ENCODE data around the gene B3GALT4. TPM values are rescaled to one million over a fixed set of nuclear protein-coding genes. Genes with fewer than 3 reads are reported as not detected.

The B3GALT4 gene
- total RNA-seq, 2 experiments from 2014 or later = 11.1 to 12.7 TPM

GRCh38 chr6:33313105-33313708 is 36.3 kb downstream of the B3GALT4 start:
- Mint-ChIP-seq H3K4me3 (peak overlapping the region; percentile 97), H3K4me1 (ENCODE audit: low read depth) (peaks cover 69% of the 10 kb centered on the region), H3K27me3 (no peaks in the 10 kb centered on the region), H3K27ac (peak overlapping the region; percentile 94), H3K36me3 (ENCODE audit: low read depth) (peaks cover 65% of the 10 kb centered on the region), H3K9me3 (no peaks in the 10 kb centered on the region)
- intact Hi-C loops (cut with DNase I, micrococcal nuclease) = loop anchor here (1.0 to 5.0 kb wide), 5 partner anchors 14 to 104 kb away; partner anchors contain the start of genes B3GALT4 (in 1 of the 2), CUTA (in 1 of the 2), RPS18 (in 1 of the 2) and VPS52 (in 1 of the 2)
- Histone ChIP-seq H3K36me3 (ENCODE audit: insufficient read depth, low read length) (peaks cover 44% of the 10 kb centered on the region), H3K27ac (ENCODE audit: low read depth in 1 of 2, low read length in 2 of 2) (peak overlapping the region; percentile 98 to 99), H3K27me3 (ENCODE audit: control insufficient read depth in 1 of 2, insufficient read depth in 2 of 2, low read length in 2 of 2) (no peaks in the 10 kb centered on the region), H3K4me1 (ENCODE audit: insufficient read depth, low read length) (peaks cover 74% of the 10 kb centered on the region), H3K4me3 (ENCODE audit: low read length) (peak overlapping the region; percentile 79), H3K9me3 (ENCODE audit: control insufficient read depth in 1 of 2, insufficient read depth in 1 of 2, low read length in 2 of 2) (no peaks in the 10 kb centered on the region)
- no peak for ATAC-seq (ENCODE audit: poor library complexity)
- TF ChIP-seq, protein P1, sequence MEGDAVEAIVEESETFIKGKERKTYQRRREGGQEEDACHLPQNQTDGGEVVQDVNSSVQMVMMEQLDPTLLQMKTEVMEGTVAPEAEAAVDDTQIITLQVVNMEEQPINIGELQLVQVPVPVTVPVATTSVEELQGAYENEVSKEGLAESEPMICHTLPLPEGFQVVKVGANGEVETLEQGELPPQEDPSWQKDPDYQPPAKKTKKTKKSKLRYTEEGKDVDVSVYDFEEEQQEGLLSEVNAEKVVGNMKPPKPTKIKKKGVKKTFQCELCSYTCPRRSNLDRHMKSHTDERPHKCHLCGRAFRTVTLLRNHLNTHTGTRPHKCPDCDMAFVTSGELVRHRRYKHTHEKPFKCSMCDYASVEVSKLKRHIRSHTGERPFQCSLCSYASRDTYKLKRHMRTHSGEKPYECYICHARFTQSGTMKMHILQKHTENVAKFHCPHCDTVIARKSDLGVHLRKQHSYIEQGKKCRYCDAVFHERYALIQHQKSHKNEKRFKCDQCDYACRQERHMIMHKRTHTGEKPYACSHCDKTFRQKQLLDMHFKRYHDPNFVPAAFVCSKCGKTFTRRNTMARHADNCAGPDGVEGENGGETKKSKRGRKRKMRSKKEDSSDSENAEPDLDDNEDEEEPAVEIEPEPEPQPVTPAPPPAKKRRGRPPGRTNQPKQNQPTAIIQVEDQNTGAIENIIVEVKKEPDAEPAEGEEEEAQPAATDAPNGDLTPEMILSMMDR (IDR thresholded peaks at IDR 0.05) = no peak
- ChIA-PET CTCF (interaction anchor here (0.8 to 3.0 kb wide), 7 partner anchors 14 to 78 kb away, joined by 3 to 32 read pairs (median 3); partner anchors contain the start of genes KIFC1 and RGL2), POLR2A (interaction anchor here (0.6 to 4.9 kb wide), 11 partner anchors 9 to 342 kb away, joined by 3 to 84 read pairs (median 6); partner anchors contain the start of genes B3GALT4, PFDN6, RGL2 and RPS18)
- DNase-seq = peak in 9 of 14 experiments; percentile 21 to 73 (median 51)

DNA sequence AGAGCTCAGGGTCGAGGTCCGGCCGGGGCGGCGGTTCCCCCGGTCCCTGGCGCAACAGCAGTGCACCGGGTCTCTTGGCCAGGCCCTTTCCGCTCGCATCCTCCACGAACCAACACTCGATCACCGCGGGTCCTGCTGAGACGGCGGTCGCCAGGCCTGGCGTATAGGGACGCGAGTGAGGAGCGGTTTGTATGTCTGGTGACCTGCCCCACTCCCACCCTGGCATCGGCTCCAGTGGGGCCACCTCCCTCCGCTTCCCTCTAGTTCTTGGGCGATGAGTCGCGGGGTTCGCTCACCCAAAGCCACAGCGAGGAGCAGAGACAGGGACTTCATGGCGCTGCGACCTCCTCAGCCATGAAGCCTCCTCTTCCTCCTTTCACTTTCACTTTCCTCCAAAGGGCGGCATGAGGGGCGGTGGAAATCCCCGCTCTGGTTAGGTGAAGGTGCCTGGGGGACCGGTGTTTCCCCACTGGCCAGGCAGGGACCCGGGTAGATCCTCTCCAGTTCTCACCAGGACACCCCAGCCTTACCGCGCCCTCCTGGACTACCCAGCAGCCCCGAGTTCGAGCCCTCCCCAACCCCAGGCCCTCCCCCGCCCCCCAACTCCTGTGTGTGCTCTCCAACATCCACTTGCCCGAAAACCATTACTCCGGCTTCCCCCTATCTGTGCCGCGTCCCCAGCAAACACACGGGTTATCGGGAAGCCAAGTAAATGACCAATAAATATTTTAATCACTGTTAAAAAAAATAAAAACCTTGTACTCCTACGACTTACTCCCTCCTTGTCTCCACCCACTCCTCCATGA is 37.0 kb downstream of the B3GALT4 start, which contains the start of gene TAPBP:
Gene TAPBP (minus strand): TSS at position 370 of the 806 bp plus-strand sequence. CDS start 37 bp downstream, at position 333.
- Mint-ChIP-seq H3K36me3 (ENCODE audit: low read depth) (peaks cover 65% of the 10 kb centered on the region), H3K27ac (peak within 1 kb of the TSS; percentile 94), H3K4me1 (ENCODE audit: low read depth) (peaks cover 71% of the 10 kb centered on the region), H3K9me3 (no peaks in the 10 kb centered on the region), H3K27me3 (no peaks in the 10 kb centered on the region), H3K4me3 (peak within 1 kb of the TSS; percentile 97)
- ChIA-PET CTCF (interaction anchor here (1.5 to 2.8 kb wide), 2 partner anchors 14 to 37 kb away, joined by 4 to 14 read pairs; partner anchors contain the start of gene RGL2), POLR2A (interaction anchor here (0.8 to 4.9 kb wide), 8 partner anchors 15 to 342 kb away, joined by 3 to 84 read pairs (median 12); partner anchors contain the start of genes B3GALT4, PFDN6, RGL2 and RPS18)
- Histone ChIP-seq H3K36me3 (ENCODE audit: insufficient read depth, low read length) (peaks cover 42% of the 10 kb centered on the region), H3K27ac (ENCODE audit: low read depth in 1 of 2, low read length in 2 of 2) (peak within 1 kb of the TSS; percentile 98 to 99), H3K27me3 (ENCODE audit: control insufficient read depth in 1 of 2, insufficient read depth in 2 of 2, low read length in 2 of 2) (no peaks in the 10 kb centered on the region), H3K4me3 (ENCODE audit: low read length) (peak within 1 kb of the TSS; percentile 79), H3K9me3 (ENCODE audit: control insufficient read depth in 1 of 2, insufficient read depth in 1 of 2, low read length in 2 of 2) (no peaks in the 10 kb centered on the region), H3K4me1 (ENCODE audit: insufficient read depth, low read length) (peaks cover 77% of the 10 kb centered on the region)
- intact Hi-C loops (cut with DNase I, micrococcal nuclease) = loop anchor here (1.0 to 5.0 kb wide), 6 partner anchors 15 to 103 kb away; partner anchors contain the start of genes B3GALT4 (in 1 of the 2), CUTA (in 1 of the 2), RPS18 (in 1 of the 2) and VPS52 (in 1 of the 2)
- ATAC-seq (ENCODE audit: poor library complexity) (peak; percentile 43), DNase-seq (peak; percentile 61 to 96 (median 76))
- TF ChIP-seq, protein P1 (IDR thresholded peaks at IDR 0.05) = no peak

DNA sequence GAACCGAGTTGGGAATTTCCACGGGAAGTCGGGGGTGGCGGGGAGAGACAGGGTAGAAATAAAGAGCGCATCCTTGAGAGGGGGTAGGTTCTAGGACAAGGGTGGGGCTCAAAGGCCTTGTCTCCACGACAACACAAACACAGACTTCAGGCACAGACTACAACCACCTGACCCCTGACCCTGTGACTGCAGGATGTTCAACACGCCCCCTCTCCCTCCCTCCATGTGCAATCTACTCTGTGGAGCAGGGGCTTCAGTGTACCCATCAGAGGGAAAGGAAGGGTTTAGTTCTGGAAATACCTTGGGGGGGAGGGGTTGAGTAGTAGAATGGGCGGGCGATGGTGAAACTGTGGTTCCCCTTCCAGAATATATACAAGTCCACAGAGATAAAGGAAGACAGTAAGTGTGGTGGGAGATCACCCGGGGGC is 37.6 kb downstream of the B3GALT4 start:
- TF ChIP-seq, protein P1 (IDR thresholded peaks at IDR 0.05) = no peak
- H3K9me3 ChIP-seq (ENCODE audit: control insufficient read depth in 1 of 2, insufficient read depth in 1 of 2, low read length in 2 of 2) = no peaks in the 10 kb centered on the region
- Mint-ChIP-seq H3K27ac (peak overlapping the region; percentile 94), H3K27me3 (no peaks in the 10 kb centered on the region), H3K9me3 (no peaks in the 10 kb centered on the region), H3K36me3 (ENCODE audit: low read depth) (peaks cover 68% of the 10 kb centered on the region), H3K4me1 (ENCODE audit: low read depth) (peaks cover 77% of the 10 kb centered on the region), H3K4me3 (peak overlapping the region; percentile 97)
- ChIA-PET POLR2A (interaction anchor here (2.2 kb wide), 1 partner anchor 30 kb away, joined by 11 read pairs; no protein-coding TSS in a partner anchor), CTCF (no interaction called here)
- peak; percentile 43 for ATAC-seq (ENCODE audit: poor library complexity)
- peak overlapping the region; percentile 98 to 99 for H3K27ac ChIP-seq (ENCODE audit: low read depth in 1 of 2, low read length in 2 of 2)
- H3K4me1 ChIP-seq (ENCODE audit: insufficient read depth, low read length) = peaks cover 77% of the 10 kb centered on the region
- no peaks in the 10 kb centered on the region for H3K27me3 ChIP-seq (ENCODE audit: control insufficient read depth in 1 of 2, insufficient read depth in 2 of 2, low read length in 2 of 2)
- H3K36me3 ChIP-seq (ENCODE audit: insufficient read depth, low read length) = peaks cover 42% of the 10 kb centered on the region
- DNase-seq = peak in 12 of 14 experiments; percentile 46 to 95 (median 64)
- peak overlapping the region; percentile 79 for H3K4me3 ChIP-seq (ENCODE audit: low read length)
- intact Hi-C loops (cut with DNase I, micrococcal nuclease) = loop anchor here (1.0 to 5.0 kb wide), 5 partner anchors 31 to 103 kb away; partner anchors contain the start of genes B3GALT4 (in 1 of the 2), CUTA (in 1 of the 2), RPS18 (in 1 of the 2) and VPS52 (in 1 of the 2)

Data from CD4-positive, alpha-beta T cell (primary cell).